NK-92 (cell line): ENCODE results near the gene CYTH1.

Experiments
- DNase-seq: peaks from one replicate; lab custom pipeline; 2025; ENCODE audit not compliant: unreplicated experiment; lab: John Stamatoyannopoulos, UW

The CYTH1 gene

DNA sequence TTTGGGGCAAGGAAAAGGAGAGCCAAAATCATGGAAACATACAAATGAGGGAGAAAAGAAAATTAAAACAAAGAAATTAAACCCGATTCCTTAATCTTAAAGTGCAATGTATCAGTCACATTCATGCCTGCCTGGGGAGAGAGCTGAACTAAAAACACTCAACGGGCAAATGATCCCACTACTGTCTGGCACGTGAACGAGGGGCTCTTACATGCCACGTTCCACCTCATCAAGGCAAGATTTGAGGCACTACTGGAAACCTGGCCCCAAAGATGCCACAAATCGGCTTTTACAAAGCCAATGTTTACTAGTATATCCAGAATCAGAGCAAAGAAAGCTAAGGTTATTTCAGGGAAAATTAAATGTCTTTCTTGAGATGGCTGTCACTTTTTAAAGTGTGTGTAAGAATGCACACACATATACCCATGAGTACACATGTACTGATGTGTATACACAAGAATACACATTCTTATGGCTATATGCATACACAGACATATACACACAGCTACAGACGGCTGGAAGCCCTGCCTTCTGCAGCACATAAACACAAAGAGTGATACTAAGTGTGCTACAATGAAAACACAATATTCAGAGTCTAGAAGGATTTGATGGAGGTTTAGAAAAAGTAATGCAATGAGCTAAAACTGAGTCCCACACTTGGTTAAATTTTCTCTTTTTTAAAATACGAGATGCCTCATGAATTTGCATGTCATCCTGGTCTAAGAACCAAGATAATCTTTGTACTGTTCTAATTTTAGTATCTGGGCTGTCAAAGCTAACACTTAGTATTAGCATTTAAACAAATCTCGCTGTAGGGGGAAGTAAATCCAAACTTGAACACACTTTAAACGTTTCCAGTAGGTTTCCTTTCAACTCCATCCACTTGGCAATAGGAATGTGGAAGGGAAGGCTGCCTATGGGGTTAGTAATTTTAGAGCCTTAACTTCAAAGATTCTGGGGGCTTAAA is 85.8 kb downstream of the CYTH1 start:
- no peak for DNase-seq

DNA sequence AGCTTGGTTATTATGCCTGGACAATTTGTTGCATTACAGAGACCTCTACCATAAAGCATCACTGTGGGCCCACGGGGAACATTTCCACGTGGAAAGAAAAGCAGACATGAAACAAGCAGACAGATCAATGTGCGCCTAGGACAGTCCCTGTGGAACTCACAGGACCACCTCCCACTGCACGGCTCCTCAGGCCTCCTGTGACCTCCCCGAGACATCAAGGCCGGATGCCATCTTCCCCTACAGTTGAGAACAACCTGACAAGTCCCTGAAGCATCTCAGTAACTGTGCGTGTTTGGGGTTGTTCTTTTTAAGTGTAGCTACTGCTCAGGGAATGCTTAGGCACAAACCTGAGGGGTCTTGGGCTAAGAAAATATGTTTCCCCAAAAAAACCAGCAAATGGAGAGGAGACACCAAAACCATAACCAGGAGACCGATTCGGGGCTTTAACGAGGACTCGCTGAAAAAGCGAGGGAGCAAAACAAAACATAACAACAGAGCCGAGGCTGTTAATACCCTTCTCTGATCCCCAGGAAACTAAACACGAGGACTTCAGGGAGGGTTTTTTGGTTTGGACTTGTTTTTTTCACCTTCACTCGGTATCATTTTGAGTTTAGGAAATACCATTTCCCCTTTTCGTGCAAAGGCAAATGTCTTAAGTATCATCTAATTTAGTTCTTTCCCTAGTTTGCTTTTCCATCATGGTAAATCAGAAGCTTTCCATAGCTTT is 87.1 kb downstream of the CYTH1 start:
- DNase-seq = no peak

DNA sequence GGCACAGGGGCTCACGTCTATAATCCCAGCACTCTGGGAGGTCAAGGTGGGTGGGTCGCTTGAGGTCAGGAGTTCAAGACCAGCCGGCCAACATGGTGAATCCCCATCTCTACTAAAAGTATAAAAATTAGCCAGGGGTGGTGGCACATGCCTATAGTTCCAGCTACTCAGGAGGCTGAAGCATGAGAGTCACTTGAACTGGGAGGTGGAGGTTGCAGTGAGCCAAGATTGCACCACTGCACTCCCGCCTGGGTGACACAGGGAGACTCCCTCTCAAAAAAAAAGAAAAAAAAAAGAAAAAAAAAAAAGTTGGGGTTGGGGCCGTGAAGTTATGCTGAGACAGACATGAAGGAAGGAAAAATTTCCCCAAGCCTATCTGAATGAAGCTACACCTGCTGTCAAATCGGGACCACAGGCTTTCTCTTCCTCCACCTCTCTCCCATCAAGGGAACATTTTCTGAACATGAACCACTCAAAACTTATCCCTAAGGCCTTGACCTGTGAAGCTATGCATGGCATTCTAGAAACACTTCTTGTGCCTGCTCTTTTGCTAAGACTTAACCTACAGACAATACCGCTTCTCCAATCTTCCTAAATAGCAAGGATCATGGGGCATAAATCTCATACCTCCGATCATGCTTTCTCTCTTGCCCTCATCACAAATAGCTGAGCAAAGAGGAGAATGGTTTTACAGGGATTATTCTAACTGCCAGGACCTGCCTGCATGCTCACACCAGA is 88.6 kb downstream of the CYTH1 start:
- no peak for DNase-seq

DNA sequence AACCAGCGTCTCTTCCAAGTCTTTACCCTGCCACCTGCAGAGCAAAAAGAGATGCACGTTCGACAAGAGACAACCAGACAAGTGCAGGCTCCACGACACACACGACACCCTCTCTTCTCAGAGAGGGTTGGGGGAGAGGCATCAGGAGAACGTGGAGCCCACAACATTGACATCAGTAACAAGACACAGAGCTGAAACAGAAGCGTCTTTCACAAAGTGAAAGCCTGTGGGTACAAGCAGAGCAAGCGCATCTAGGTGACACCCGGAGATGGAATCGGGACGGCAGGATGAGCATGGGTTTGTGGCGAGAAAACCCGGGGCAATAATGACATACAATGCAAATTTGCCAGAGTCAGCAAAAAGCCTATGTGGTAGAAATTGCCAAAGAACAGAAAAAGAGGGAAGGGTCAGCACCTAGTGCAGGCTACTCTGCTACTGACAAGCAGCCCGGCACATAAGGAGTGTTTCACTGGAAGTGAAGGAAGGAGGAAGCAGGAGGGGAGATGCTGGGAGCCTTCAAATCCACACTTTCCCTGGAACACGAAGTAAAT is 89.5 kb downstream of the CYTH1 start:
- DNase-seq = no peak

DNA sequence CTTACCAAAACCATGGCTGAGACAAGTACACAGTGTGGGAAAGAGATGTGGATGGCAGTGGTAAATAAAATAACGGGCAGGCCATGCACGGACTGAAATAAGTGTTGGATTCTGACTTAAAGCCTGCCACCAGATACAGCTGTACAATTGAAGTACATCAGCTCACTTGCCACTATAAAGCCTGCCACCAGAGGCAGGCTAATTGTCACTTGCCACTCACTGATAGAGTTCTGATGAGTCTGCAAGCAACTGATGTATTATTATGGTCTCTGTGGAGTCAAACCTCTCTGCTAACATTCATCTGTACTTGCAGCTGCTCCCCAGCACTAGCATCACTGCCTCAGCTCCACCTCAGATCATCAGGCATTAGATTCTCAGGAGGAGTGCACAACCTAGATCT is 93.0 kb downstream of the CYTH1 start:
- no peak for DNase-seq

DNA sequence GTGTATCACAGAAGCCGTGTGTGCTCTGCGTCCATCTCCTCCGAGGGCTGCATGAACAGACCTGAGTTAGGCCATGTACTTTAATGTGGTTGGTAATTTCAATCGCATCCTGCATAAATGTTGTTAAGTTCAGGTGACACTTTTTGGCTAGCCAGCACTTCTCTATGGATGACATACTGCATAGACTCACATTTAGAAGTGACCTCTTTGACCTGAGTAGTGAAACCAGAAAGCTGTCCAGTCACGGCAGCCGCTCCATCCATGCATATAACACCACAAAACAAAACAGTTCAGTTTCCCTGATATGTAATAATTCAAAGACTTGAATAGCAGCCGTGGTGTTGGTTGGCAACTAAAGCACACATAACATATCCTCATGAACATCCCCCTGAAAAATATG is 94.1 kb downstream of the CYTH1 start:
- no peak for DNase-seq

DNA sequence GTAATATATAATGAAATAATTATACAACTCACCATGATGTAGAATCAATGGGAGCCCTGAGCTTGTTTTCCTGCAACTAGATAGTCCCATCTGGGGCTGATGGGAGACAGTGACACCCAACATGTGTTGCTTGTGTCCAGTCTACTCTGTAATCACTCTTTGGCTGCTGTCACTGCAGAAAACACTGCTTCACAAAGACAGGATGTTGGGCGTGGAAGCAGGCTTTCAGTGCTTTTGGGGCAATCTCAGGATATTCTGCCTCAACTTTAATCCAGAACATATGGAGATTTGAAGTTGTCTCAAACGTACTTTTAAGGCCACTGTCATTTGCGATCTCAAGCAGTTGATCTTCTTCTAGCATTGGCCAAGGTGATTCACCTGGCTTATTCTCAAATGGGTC is 94.9 kb downstream of the CYTH1 start:
- no peak for DNase-seq

DNA sequence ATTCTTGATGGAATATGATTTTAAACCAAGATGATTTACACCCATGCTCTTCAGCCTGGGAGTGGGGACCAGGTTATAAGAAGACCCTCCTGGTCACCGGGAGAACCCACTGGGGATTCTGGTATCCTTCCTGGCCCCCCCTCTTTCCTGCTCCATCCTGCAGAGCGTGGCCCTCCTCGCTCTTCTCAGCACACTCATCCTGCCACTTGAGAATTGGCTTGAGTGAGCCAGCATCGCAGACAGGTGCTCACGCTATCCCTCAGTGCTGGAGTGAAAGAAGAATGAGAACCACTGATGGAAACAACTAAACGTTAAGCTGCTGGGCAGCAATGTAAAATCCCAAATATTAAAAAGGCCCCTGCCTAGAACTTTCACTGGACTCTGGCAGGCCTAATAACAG is 98.0 kb downstream of the CYTH1 start:
- no peak for DNase-seq

DNA sequence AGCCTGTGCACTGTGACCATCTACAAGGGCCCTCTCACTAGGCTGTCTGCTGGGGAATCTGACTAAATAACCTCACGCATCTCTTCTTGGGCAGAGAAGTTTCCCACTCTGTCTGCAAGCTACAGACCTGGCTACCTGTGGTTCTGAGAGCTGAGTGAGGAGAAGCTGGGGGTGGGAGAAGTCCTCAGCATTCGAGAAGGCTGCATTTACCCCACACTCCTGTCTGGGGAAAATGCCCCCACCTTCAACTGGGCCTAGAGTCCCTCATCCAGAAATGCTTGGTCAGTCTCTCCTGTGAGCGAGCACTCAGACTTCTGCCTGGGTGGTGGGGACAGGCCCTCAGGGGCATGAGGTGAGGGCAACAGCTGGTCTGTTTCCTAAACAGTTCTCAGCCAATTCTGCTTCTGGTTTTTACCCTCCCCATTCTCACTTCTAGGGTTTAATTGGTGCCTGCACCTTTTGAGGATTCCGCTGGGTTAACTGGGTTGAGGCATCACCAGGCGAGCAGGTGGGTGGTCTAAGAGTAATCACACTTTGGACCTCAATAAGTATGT is 98.6 kb downstream of the CYTH1 start:
- DNase-seq = no peak

DNA sequence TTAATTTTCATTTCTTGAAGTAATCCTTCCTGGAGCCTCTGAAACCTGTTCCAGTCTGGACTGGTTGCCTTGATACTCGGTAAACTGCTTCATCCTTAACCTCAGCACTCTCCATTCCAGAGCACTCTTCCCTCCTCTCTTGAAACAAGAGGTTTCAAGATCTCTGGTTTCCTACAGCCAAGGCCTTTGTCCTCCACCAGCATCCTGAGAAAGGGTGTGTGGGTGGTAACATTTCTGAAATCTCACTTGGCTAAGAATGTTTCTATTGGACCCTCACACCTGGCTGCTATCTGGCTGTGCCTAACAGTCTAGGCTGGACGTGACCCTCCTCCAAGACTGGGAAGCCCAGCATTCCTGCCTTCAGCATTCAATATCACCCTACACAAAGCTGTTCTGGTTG is 99.7 kb downstream of the CYTH1 start:
- no peak for DNase-seq

DNA sequence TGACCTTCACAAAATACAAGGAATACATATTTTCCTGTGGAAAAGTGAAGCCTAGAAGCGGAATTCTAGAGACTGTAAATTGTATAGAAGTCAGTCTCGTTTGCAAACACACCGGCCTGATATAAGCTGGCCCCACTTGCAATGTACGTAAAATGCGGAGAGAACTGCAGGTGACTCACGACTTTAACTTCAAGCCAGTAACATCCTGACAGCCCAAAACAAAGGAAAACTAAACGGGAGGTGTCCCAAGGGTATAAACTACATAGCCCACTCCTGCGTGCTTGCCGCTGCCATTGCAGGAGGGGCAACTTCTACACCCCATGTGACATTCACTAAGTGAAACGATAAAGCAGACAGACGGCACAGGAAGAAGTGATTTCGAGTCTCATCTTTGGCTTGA is 101.6 kb downstream of the CYTH1 start:
- DNase-seq = no peak

DNA sequence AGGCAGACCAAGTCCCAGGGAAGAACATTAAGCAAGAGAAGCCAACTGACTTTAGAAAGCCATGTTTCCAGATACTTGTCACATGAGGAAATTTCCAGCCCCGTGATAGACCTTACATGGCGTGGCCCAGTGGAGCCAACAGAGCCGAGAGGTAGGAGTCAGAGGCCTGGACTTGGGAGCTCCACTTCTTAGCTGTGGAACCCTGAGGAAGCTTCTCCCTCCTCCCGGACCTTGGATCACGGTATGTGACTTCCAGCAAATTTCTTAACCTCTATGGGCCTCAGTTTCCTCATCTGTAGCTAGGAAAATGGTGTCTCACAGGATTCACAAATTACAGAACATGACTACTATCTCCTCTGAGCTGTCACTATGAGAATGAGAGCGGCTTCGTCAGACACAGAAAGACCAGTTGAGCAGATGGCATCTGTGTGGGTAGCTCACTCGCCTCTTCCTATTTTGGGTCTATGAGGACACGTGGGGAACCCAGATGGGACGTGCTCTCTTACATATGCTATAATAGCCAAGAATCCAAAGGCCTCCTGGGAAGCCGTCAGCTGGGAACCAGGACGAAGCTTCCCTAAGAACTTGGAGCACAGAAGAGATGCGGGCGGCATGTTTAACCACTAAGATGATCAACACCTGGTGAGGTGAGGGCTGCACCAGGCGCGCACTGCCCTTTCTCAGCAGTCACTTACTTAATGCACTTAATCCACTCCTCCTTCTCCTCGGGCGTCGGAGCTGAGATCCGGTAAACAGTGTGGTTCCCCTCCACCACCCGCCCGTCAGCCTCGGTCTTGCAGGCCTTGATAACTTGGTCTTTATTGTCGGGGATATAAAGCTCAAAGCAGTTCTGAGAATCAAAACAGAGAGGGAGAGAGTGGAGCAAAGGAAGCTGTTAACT is 102.3 kb downstream of the CYTH1 start:
- DNase-seq = no peak

DNA sequence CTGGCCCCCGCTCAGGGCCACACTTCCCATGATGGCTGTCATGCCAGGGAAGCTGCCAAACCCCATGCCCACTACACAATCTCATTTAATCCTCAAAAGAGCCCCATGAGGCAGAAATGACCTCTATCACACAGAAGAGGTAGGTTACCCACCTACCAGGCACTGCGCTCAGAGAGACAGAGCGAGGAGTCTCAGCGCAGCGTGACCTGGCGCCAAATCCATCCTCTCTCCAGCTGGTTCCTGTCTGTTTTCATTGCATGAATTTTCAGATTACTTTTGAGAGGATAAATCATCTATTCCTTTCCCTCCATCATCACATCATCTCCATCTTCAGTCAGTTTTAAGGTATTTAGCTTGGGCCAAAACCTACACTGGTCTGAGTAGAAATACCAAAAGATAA is 103.4 kb downstream of the CYTH1 start:
- no peak for DNase-seq

DNA sequence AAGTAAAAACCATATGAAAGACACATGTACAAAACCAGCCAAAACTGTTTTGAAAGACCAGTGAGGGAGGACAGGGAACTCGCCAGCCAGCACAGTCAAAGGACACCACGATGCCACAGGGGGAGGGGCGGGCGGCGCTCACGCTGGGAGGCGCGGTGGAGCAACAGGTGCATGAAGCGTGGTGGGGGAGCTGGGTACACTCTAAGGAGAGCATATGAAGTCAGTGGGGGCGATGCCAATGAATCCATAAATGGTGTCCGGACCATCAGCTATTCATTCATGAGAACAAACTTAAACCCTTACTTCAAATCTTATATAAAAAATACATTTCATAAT is 103.9 kb downstream of the CYTH1 start:
- no peak for DNase-seq

DNA sequence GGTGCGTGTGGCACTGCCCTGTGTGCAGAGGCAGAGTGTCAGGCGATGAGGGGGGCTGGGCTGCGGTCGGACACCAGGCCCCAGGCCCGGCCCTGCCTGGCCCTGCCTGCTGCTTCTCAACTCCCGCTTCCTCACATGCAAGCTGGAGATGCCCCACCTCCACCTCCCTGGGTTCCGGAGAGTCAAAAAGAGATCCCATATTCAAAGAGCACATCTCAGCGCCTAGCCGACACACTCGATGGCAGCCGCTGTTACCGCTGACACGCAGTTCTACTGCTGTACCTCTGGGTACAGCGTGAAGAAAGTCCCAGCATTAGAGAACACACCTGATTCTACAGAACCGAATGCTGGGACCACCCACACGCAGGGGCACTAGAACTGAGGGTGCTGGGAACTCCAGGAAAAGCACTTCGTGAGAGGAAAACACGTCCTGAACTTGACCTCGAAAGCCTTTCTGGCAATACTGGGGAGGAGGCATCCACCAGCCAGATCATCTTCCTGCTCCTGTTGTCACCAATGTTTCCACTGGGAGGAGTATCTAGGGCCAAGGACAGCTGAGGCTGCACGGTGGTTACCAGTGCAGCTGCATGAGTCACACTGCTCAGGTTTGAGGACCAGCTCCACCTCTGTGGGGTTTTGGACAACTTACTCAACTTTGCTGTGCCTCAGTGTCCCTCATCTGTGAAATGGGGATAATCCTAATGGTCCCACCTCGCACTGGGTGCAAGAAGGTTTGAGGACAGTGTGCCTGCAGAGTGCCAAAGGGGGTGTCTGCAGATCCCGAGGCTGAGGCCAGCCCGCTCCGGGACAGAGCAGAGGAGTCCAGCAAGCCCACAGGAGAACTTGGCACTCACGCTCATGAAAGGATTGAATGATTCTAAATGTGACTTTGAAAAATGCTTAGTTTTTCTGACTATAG is 104.5 kb downstream of the CYTH1 start:
- DNase-seq = no peak

DNA sequence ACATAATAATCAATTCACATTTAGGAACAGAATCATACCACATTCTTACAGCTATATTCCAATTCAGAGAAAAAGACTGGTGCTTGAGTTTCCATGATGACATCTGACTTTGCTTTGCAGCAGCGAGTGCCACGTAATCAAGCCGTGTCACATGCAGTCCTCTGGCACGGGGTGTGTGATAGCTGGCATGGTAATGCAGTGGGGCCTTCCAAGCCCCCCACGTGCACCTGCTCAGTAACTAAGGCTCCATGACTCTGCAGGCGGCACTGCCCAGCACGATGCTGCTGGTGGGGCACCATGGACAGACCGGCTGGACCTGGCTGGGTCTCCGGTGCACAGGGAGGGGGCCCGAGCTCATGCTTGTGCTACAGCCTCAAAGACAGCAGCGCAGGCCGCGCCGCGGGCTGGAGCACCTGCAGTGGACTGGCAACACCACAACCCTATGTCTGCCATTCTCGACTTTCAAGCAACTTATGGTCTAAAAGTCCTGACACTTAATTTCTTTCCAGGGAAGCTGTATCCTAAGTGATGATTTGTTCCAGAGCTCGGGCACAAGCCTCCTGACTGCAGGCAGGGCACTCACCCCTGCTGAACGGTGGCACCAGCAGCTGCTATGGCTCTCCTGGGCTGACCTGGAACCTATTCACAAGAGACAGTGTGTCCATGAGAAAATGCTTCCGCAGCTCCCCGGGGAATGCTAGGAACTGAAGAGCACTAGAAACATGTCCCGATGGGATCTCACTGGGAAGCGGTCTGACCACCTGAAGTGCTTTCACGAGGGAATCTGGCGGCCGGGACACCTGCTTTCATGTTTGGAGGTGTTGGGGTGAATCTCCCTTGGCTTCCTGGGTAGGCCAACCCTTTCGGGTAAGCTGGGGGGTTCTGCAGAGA is 105.4 kb downstream of the CYTH1 start:
- no peak for DNase-seq

DNA sequence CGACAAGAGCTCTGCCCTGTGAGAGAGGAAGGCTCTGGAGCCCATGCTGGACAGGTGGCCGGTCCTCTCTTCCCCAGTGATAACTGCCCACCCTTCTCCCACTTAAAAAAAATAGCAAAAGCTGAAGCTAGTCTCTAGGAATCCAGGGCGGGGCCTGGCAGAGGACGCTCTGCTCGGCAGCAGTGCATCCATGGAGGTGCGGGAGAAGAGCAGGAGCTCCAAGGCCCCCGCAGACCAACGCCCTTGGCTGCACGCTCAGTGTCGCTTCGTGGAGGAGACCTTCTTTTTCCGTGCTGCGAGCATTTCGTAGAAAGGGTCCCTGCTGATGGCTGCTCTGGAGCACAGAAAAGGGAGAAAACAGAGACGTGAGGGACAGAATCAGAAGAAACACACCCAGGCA is 106.2 kb downstream of the CYTH1 start:
- no peak for DNase-seq

DNA sequence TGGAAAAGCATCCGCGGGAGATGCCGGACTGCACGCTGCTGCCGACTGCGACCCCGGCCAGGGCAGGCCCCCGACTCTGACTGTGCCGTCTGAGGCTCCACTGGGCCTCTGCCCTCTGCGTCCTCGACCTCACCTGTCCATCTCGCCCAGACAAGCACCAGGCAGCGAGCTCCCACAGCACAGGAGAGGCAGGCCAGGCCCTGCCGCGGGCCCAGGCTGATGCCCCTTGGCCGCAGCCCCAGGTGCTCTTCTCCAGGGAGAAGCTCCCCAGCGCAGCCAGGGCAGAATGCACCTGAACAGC is 106.8 kb downstream of the CYTH1 start:
- no peak for DNase-seq
